ENCODE results near the gene ZNF780A. TPM values are rescaled to one million over a fixed set of nuclear protein-coding genes. Genes with fewer than 3 reads are reported as not detected.
"Not testable (repeated sequence)": the region's sequence is repeated elsewhere in the genome, so short reads cannot be mapped to it uniquely, and the experiment has no call there.

The ZNF780A gene
- polyA plus RNA-seq, 3 donors: 9.8 to 14.1 (median 12.6) TPM

DNA sequence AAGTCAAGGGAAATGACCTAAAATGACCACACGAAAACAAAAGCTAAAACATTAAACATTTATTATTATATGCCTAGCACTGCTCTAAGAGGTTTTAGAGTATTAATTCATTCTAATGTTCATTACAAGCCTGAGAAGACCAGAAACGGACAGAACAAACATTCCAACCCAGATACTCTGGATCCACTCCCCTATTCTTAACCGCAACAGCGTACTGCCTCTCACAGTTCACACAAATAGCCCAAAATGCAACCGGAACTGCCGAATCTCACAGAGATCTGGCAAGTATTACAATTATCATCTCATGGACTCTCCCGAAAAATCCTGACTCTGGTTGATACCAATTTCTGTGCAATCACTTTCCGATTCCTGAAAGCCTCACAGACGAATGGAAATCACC is 36.1 kb downstream of the ZNF780A start:
- Mint-ChIP-seq H3K36me3 (peaks cover 12 to 20% of the 10 kb centered on the region in 2 donors), H3K9me3 (peaks cover 15 to 29% (median 21%) of the 10 kb centered on the region in 7 donors), H3K27me3 (ENCODE audit: low read depth in 3 of 3) (peaks cover 3 to 14% (median 5%) of the 10 kb centered on the region in 3 donors), H3K27ac (no peak overlapping the region), H3K4me3 (no peak overlapping the region), H3K4me1 (peaks cover 33% of the 10 kb centered on the region)
- DNase-seq: no peak
- 100% methylated on average over 8 of the region's 9 CpGs for WGBS (ENCODE audit: insufficient coverage)
- H3K27me3 ChIP-seq (ENCODE audit: control insufficient read depth in 2 of 2, insufficient read depth in 2 of 2, low read length in 2 of 2): peaks cover 0 to 13% of the 10 kb centered on the region in 2 donors
- peak overlapping the region in 1 of 3 experiments; percentile 93 for H3K4me3 ChIP-seq (replicated peaks in 1 of 3; ENCODE audit: low read depth in 2 of 3, low read length in 3 of 3)
- H3K36me3 ChIP-seq (replicated peaks in 1 of 2; ENCODE audit: control insufficient read depth in 1 of 2, insufficient read depth in 2 of 2, low read length in 2 of 2): peaks cover 4 to 12% of the 10 kb centered on the region in 2 donors
- H2AFZ ChIP-seq (ENCODE audit: insufficient read depth, low read depth, low read length, poor library complexity, severe bottlenecking): no peak overlapping the region
- peaks cover 9 to 15% of the 10 kb centered on the region in 2 donors for H3K4me1 ChIP-seq (ENCODE audit: control insufficient read depth in 1 of 2, insufficient read depth in 2 of 2, low read length in 2 of 2)
- H3K9me3 ChIP-seq (replicated peaks in 1 of 2; ENCODE audit: control insufficient read depth in 1 of 2, insufficient read depth in 1 of 2, low read length in 2 of 2): peaks cover 8 to 23% of the 10 kb centered on the region in 2 donors
- no peaks in the 10 kb centered on the region for H4K20me1 ChIP-seq (ENCODE audit: insufficient read depth, low read length)
- TF ChIP-seq, protein P1, sequence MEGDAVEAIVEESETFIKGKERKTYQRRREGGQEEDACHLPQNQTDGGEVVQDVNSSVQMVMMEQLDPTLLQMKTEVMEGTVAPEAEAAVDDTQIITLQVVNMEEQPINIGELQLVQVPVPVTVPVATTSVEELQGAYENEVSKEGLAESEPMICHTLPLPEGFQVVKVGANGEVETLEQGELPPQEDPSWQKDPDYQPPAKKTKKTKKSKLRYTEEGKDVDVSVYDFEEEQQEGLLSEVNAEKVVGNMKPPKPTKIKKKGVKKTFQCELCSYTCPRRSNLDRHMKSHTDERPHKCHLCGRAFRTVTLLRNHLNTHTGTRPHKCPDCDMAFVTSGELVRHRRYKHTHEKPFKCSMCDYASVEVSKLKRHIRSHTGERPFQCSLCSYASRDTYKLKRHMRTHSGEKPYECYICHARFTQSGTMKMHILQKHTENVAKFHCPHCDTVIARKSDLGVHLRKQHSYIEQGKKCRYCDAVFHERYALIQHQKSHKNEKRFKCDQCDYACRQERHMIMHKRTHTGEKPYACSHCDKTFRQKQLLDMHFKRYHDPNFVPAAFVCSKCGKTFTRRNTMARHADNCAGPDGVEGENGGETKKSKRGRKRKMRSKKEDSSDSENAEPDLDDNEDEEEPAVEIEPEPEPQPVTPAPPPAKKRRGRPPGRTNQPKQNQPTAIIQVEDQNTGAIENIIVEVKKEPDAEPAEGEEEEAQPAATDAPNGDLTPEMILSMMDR (IDR thresholded peaks at IDR 0.05): no peak
- peak overlapping the region; percentile 76 for H3K4me2 ChIP-seq (replicated peaks; ENCODE audit: extremely low read depth, low read length, poor library complexity, severe bottlenecking)
- no peak overlapping the region for H3K9ac ChIP-seq (ENCODE audit: insufficient read depth, low read length, poor library complexity, severe bottlenecking)
- H3K79me2 ChIP-seq (ENCODE audit: insufficient read depth, low read length): peaks cover 38% of the 10 kb centered on the region
- H3K27ac ChIP-seq (ENCODE audit: low read depth in 1 of 2, low read length in 2 of 2): no peak overlapping the region
- intact Hi-C loops (cut with micrococcal nuclease): no loop called here

DNA sequence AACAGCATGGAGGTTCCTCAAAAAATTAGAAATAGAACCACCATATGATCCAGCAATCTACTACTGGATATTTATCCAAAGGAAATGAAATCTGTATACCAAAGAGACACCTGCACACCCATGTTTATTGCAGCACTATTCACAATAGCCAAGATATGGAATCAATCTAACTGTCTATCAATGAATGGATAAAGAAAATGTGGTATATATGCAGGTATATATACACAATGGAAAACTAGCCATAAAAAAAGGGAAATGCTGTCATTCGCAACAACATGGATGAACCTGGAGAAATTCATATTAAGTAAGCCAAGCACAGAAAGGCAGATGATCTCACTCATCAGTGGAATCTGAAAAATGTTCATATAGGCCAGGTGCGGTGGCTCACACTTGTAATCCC is 37.3 kb downstream of the ZNF780A start:
- Histone ChIP-seq H4K20me1 (ENCODE audit: insufficient read depth, low read length) (no peaks in the 10 kb centered on the region), H3K27ac (ENCODE audit: low read depth in 1 of 2, low read length in 2 of 2) (no peak overlapping the region), H3K4me2 (replicated peaks; ENCODE audit: extremely low read depth, low read length, poor library complexity, severe bottlenecking) (no peak overlapping the region), H3K4me3 (replicated peaks in 1 of 3; ENCODE audit: low read depth in 2 of 3, low read length in 3 of 3) (no peak overlapping the region), H3K4me1 (ENCODE audit: control insufficient read depth in 1 of 2, insufficient read depth in 2 of 2, low read length in 2 of 2) (peaks cover 9 to 15% of the 10 kb centered on the region in 2 donors), H3K9ac (ENCODE audit: insufficient read depth, low read length, poor library complexity, severe bottlenecking) (no peak overlapping the region), H3K27me3 (ENCODE audit: control insufficient read depth in 2 of 2, insufficient read depth in 2 of 2, low read length in 2 of 2) (peaks cover 0 to 7% of the 10 kb centered on the region in 2 donors), H3K9me3 (replicated peaks in 1 of 2; ENCODE audit: control insufficient read depth in 1 of 2, insufficient read depth in 1 of 2, low read length in 2 of 2) (peaks cover 16 to 20% of the 10 kb centered on the region in 2 donors), H3K36me3 (replicated peaks in 1 of 2; ENCODE audit: control insufficient read depth in 1 of 2, insufficient read depth in 2 of 2, low read length in 2 of 2) (peaks cover 13 to 24% of the 10 kb centered on the region in 2 donors), H2AFZ (ENCODE audit: insufficient read depth, low read depth, low read length, poor library complexity, severe bottlenecking) (no peak overlapping the region), H3K79me2 (ENCODE audit: insufficient read depth, low read length) (peaks cover 42% of the 10 kb centered on the region)
- TF ChIP-seq, protein P1 (IDR thresholded peaks at IDR 0.05): no peak
- Mint-ChIP-seq H3K9me3 (peaks cover 14 to 25% (median 18%) of the 10 kb centered on the region in 7 donors), H3K4me3 (no peak overlapping the region), H3K27me3 (ENCODE audit: low read depth in 3 of 3) (peaks cover under 1 to 6% (median 2%) of the 10 kb centered on the region in 3 donors), H3K36me3 (peaks cover 20 to 30% of the 10 kb centered on the region in 2 donors), H3K4me1 (peaks cover 33% of the 10 kb centered on the region), H3K27ac (no peak overlapping the region)
- DNase-seq: no peak
- intact Hi-C loops (cut with micrococcal nuclease): no loop called here
- WGBS (ENCODE audit: insufficient coverage): 92% methylated on average over 2 of the region's 2 CpGs

DNA sequence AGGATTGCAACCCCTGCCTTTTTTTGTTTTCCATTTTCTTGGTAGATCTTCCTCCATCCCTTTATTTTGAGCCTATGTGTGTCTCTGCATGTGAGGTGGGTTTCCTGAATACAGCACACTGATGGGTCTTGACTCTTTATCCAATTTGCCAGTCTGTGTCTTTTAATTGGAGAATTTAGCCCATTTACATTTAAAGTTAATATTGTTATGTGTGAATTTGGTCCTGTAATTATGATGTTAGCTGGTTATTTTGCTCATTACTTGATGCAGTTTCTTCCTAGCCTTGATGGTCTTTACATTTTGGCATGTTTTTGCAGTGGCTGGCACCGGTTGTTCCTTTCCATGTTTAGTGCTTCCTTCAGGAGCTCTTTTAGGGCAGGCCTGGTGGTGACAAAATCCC is 49.0 kb downstream of the ZNF780A start:
- DNase-seq; H3K4me3 Mint-ChIP-seq; H3K27ac Mint-ChIP-seq; H3K9ac ChIP-seq (ENCODE audit: insufficient read depth, low read length, poor library complexity, severe bottlenecking); H4K20me1 ChIP-seq (ENCODE audit: insufficient read depth, low read length); H3K27ac ChIP-seq (ENCODE audit: low read depth in 1 of 2, low read length in 2 of 2); H2AFZ ChIP-seq (ENCODE audit: insufficient read depth, low read depth, low read length, poor library complexity, severe bottlenecking); H3K4me1 Mint-ChIP-seq; H3K79me2 ChIP-seq (ENCODE audit: insufficient read depth, low read length); H3K4me3 ChIP-seq (replicated peaks in 1 of 3; ENCODE audit: low read depth in 2 of 3, low read length in 3 of 3); intact Hi-C loops (cut with micrococcal nuclease); H3K27me3 ChIP-seq (ENCODE audit: control insufficient read depth in 2 of 2, insufficient read depth in 2 of 2, low read length in 2 of 2); H3K4me1 ChIP-seq (ENCODE audit: control insufficient read depth in 1 of 2, insufficient read depth in 2 of 2, low read length in 2 of 2); H3K27me3 Mint-ChIP-seq (ENCODE audit: low read depth in 3 of 3); H3K4me2 ChIP-seq (replicated peaks; ENCODE audit: extremely low read depth, low read length, poor library complexity, severe bottlenecking): not testable (repeated sequence)
- Mint-ChIP-seq H3K9me3 (peaks cover 43 to 75% (median 66%) of the 10 kb centered on the region in 7 donors), H3K36me3 (peaks cover 36 to 44% of the 10 kb centered on the region in 2 donors)
- Histone ChIP-seq H3K9me3 (replicated peaks in 1 of 2; ENCODE audit: control insufficient read depth in 1 of 2, insufficient read depth in 1 of 2, low read length in 2 of 2) (peaks cover 29 to 48% of the 10 kb centered on the region in 2 donors), H3K36me3 (replicated peaks in 1 of 2; ENCODE audit: control insufficient read depth in 1 of 2, insufficient read depth in 2 of 2, low read length in 2 of 2) (peaks cover 32 to 36% of the 10 kb centered on the region in 2 donors)
- no CpG with 5 or more reads among the region's 1 CpG for WGBS (ENCODE audit: insufficient coverage)

All from CD14-positive monocyte (primary cell).